ENCODE measurements around the gene HDAC11. TPM values are rescaled to one million over a fixed set of nuclear protein-coding genes. Genes with fewer than 3 reads are reported as not detected.
"Not testable (repeated sequence)": the region's sequence is repeated elsewhere in the genome, so short reads cannot be mapped to it uniquely, and the experiment has no call there.

HDAC11 gene
- total RNA-seq, 2 donors from 2014 or later = 6.2 to 8.0 TPM

DNA sequence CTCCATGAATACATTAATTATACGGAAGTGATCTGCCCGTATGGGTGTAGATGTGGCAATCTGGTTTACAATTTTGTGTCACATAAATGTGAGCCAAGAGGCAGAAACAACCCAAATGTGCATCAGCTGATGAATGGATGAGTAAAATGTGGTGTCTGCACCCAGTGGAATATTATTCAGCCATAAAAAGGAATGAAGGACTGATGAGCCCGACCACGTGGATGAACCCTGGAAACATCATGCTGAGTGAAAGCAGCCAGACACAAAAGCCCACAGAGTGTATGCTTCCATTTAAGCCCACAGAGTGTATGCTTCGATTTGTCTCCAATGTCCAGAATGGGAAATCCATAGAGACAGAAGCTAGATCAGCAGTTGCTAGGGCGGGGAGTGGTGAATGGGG lies 41.2 kb downstream of the HDAC11 start:
- peaks cover 0 to 3% of the 10 kb centered on the region in 2 donors for H3K36me3 Mint-ChIP-seq (ENCODE audit: insufficient read depth in 2 of 2)
- no peak for ATAC-seq (replicated peaks in 1 of 2)
- DNase-seq = no peak
- H3K4me1 Mint-ChIP-seq (ENCODE audit: low read depth) = no peaks in the 10 kb centered on the region
- peaks cover 0 to 4% of the 10 kb centered on the region in 2 donors for H3K9me3 Mint-ChIP-seq
- H3K27ac Mint-ChIP-seq = no peak overlapping the region
- H3K27me3 Mint-ChIP-seq (ENCODE audit: low read depth) = no peaks in the 10 kb centered on the region
- no peak overlapping the region for H3K4me3 Mint-ChIP-seq

DNA sequence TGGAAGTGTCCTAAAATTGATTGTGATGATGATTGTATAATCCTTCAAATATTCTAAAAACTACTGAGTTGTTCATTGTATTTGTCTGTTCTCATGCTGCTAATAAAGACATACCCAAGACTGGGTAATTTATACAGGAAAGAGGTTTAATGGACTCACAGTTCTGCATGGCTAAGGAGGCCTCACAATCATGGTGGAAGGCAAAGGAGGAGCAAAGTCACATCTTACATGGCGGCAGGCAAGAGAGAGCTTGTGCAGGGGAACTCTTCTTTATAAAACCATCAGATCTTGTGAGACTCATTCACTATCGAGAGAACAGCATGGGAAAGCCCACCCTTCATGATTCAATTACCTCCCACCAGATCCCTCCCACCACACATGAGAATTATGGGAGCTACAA lies 41.6 kb downstream of the HDAC11 start:
- DNase-seq; H3K4me1 Mint-ChIP-seq (ENCODE audit: low read depth); H3K27me3 Mint-ChIP-seq (ENCODE audit: low read depth); H3K4me3 Mint-ChIP-seq; H3K9me3 Mint-ChIP-seq; H3K27ac Mint-ChIP-seq; ATAC-seq (replicated peaks in 1 of 2); H3K36me3 Mint-ChIP-seq (ENCODE audit: insufficient read depth in 2 of 2): not testable (repeated sequence)

DNA sequence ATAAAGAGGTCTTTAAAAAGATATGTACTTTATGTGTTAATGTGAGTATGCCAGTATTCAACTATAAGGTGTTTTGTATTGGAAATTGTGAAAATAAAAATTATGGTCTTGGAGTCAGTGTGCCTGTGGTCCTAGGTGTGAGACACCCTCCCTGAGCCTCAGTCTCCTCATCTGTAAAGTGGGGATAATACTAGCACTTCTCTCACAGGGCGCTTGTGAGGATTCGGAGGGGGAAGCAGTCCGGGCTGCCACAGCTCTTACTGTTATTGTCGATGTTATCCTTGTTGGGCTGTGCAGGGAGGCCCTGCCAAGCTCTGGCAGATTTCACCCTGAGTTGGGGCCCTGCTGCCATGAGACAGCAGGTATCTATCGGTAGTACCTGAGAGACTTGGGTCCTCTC lies 42.1 kb downstream of the HDAC11 start:
- H3K9me3 Mint-ChIP-seq = peaks cover 0 to 4% of the 10 kb centered on the region in 2 donors
- peaks cover 0 to 3% of the 10 kb centered on the region in 2 donors for H3K36me3 Mint-ChIP-seq (ENCODE audit: insufficient read depth in 2 of 2)
- ATAC-seq (replicated peaks in 1 of 2) = no peak
- no peaks in the 10 kb centered on the region for H3K27me3 Mint-ChIP-seq (ENCODE audit: low read depth)
- H3K4me3 Mint-ChIP-seq = no peak overlapping the region
- no peaks in the 10 kb centered on the region for H3K4me1 Mint-ChIP-seq (ENCODE audit: low read depth)
- DNase-seq = no peak
- no peak overlapping the region for H3K27ac Mint-ChIP-seq

DNA sequence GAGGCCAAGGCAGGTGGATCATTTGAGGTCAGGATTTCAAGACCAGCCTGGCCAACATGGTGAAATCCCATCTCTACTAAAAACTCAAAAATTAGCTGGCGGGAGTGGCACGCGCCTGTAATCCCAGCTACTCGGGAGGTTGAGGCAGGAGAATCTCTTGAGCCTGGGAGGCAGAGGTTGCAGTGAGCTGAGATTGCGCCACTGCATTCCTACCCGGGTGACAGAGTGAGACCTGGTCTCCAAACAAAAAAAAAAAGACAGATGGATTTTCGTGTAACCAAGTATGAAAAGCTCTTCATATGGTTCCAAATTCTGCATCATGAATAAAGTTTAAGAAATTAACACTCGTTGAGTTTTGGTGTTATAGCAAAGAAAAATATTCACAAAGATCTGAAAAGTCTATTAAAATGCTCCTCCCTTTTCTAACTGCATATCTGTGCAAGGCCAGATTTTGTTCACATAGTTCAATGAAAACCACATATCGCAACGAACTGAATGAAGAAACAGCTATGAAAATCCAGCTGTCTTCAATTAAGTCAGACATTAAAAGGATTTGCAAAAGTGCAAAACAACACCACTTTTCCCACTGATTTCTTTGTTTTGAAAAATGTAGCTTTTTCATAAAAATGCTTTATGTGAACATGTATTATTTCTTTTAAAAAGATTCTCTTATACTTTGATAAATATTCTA lies 45.0 kb downstream of the HDAC11 start:
- Mint-ChIP-seq H3K4me1 (ENCODE audit: low read depth) (no peaks in the 10 kb centered on the region), H3K27me3 (ENCODE audit: low read depth) (no peaks in the 10 kb centered on the region), H3K4me3 (no peak overlapping the region), H3K27ac (no peak overlapping the region), H3K9me3 (peaks cover 0 to 4% of the 10 kb centered on the region in 2 donors), H3K36me3 (ENCODE audit: insufficient read depth in 2 of 2) (peaks cover 0 to 3% of the 10 kb centered on the region in 2 donors)
- DNase-seq (no peak), ATAC-seq (replicated peaks in 1 of 2) (no peak)

DNA sequence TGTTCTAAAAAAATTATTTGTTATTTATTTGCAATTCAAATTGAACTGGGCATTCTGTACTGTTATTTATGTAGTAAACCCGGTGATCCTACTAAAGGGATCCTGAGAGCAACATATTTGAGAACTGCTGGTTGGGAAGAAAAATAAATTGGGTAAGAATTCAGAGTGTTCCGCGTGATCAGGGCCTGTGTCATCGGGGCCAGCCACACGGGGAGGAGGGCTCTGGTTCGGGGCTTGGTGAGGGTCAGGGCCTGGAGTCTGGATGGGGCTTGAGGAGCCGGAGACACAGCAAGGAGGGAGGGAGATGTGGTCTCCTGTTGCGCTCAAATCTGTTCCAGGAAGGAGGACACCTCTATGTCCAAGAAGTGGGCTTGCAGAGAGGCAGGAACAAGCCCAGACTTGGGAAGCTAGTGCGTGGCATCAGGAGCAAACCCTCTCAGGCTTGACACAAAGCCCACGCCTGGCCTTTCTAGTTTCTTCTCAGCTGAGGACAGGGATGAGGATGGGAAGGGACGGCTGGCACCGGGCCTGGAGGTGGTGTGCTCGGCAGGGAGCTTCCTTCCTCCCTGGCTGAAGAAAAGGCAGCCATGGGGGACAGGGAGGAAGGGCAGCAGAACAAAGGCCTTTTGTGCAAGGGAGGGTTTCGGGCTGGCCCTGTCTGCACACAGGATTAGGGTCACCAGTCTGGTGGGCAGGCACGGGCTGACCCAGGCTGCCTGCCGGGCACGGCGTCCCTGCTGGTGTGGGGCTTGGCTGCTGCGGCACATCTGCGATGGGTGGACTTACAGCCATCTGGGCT lies 45.9 kb downstream of the HDAC11 start:
- no peak for ATAC-seq (replicated peaks in 1 of 2)
- no peak overlapping the region for H3K27ac Mint-ChIP-seq

DNA sequence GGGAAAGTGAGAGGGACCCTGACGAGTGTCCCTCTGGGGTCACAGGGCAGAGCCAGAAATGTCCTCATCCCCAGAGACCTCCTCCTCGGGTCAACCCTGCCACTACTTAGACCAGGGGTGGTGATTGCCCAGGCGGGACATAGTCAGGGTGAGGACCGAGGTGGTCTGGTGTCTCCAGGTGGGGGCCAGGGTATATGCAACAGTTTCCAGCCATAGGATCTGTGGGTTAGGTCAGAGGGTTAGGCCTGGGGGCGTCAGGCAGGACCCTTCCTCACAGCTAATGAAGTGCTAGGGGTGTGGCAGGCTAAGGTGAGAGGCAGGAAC lies 46.5 kb downstream of the HDAC11 start:
- DNase-seq (no peak), ATAC-seq (replicated peaks in 1 of 2) (no peak)
- Mint-ChIP-seq H3K4me1 (ENCODE audit: low read depth) (no peaks in the 10 kb centered on the region), H3K9me3 (peaks cover 0 to 2% of the 10 kb centered on the region in 2 donors), H3K27me3 (ENCODE audit: low read depth) (no peaks in the 10 kb centered on the region), H3K36me3 (ENCODE audit: insufficient read depth in 2 of 2) (no peaks in the 10 kb centered on the region), H3K4me3 (no peak overlapping the region), H3K27ac (no peak overlapping the region)

More for the DNA sequence above, 45.9 kb downstream of the HDAC11 start:
- Mint-ChIP-seq H3K36me3 (ENCODE audit: insufficient read depth in 2 of 2) (peaks cover 0 to 3% of the 10 kb centered on the region in 2 donors), H3K4me1 (ENCODE audit: low read depth) (no peaks in the 10 kb centered on the region), H3K27me3 (ENCODE audit: low read depth) (no peaks in the 10 kb centered on the region), H3K9me3 (peaks cover 0 to 4% of the 10 kb centered on the region in 2 donors), H3K4me3 (no peak overlapping the region)
- no peak for DNase-seq

DNA sequence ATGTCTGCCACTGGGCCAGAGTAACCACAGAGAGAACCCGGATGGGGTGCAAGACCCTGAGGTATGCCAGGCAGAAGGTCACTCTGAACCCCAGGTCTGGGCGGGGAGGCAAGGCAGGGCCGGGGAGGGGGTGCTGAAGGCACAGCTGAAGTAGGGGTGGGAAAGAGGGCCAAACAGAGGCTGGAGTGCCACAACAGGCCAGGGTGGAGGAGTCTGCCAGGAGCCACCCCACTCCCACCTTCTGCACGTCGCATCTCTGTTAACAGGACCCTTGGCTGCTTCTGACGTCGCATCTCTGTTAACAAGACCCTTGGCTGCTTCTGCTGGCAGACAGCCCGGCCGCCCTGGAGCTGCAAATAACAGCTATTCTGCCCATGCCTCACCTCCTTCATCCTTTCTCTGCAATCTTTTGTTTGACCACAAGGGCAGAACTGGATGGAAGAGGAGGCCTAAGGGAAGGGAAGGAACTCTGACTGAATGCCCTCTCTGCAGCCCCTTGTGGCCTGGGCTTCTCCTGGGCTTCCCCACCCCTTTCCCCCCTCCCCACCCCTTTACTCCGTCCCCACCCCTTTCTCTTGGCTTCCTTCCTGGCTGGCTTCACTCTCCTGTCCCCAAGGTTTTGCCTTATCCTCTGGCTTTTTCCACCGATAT lies 48.2 kb downstream of the HDAC11 start:
- Mint-ChIP-seq H3K4me1 (ENCODE audit: low read depth) (no peaks in the 10 kb centered on the region), H3K9me3 (no peaks in the 10 kb centered on the region), H3K36me3 (ENCODE audit: insufficient read depth in 2 of 2) (no peaks in the 10 kb centered on the region), H3K27ac (no peak overlapping the region), H3K4me3 (no peak overlapping the region), H3K27me3 (ENCODE audit: low read depth) (no peaks in the 10 kb centered on the region)
- DNase-seq (no peak), ATAC-seq (replicated peaks in 1 of 2) (no peak)

DNA sequence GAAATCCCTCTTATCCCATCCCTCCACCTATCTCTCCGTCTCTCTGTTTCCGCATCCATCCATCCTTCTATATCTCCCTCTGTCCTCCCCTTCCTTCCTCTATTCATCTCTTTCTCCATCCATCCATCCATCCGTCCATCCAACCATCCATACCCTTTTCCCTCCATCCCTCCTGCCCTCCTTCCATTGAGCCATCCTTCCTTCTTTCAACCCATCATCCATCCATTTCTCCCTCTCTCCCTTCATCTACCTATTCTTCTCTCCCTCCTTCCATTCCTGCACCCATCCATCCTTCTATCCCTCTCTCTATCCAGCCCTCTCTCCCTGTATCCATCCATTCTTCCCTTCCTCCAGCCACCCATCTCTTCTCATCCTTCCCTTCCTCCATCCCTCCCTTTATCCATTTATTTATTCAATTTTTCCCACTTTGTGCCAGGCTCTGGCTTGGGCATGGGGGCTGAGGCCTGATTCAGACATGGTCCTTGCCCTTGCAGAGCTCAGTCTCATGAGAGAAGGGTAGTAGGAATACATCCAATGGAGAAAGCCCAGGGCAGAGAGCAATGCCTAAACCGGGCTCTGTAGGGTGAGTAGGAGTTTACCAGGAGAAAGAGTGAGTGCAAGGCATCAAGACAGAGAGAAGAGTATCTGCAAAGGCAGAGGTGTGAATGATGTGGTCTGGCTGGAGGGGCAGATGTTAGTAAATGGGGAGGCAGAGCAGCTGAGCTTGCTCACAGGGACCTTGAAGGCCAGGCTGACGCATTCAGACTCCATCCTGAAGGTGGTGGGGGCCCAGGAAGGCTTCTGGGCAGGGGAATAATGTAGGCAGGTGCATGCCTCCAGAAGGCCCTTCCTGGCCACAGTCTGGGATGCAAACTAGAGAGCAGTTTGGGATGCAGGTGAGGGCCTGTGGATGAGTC lies 49.3 kb downstream of the HDAC11 start:
- no peak for ATAC-seq (replicated peaks in 1 of 2)
- H3K27me3 Mint-ChIP-seq (ENCODE audit: low read depth) = no peaks in the 10 kb centered on the region
- no peaks in the 10 kb centered on the region for H3K36me3 Mint-ChIP-seq (ENCODE audit: insufficient read depth in 2 of 2)
- DNase-seq = no peak
- H3K9me3 Mint-ChIP-seq = no peaks in the 10 kb centered on the region
- H3K4me3 Mint-ChIP-seq = no peak overlapping the region
- no peaks in the 10 kb centered on the region for H3K4me1 Mint-ChIP-seq (ENCODE audit: low read depth)
- H3K27ac Mint-ChIP-seq = no peak overlapping the region

DNA sequence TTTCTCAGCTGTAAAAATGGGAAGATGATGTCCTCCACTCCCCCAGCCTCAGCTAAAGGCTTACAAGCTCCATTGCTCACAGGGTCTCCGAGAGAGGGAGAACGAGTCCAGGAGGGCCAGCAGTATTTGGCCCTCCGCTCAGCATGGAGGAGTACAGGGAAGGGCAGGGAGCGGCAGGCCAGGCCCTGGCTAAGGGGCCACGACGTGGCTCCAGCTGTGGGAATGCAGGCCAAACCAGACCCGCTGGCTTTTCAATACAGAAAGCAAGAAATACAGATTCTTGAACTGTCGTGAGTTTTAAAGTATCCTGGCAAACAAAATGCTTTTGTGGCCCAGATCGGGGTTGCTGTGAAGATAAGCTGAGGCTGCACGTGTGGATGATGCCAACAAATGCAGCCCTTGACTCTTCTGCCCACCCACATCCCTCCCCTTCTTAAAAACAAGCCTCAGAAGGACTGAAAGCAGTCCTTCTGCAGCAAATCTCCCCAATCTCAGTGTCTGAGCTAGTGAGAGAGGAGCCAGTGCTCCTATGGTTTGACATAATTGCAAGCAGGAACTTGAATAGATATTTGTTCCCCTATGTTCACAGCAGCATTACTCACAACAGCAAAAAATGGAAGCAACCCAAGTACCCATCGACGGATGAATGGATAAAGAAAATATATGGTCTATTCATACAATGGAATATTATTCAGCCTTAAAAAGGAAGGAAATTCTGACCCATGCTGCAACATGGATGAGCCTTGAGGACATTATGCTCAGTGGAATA lies 50.3 kb downstream of the HDAC11 start:
- Mint-ChIP-seq H3K36me3 (ENCODE audit: insufficient read depth in 2 of 2) (no peaks in the 10 kb centered on the region), H3K4me3 (no peak overlapping the region), H3K4me1 (ENCODE audit: low read depth) (no peaks in the 10 kb centered on the region), H3K27me3 (ENCODE audit: low read depth) (no peaks in the 10 kb centered on the region), H3K27ac (no peak overlapping the region), H3K9me3 (no peaks in the 10 kb centered on the region)
- ATAC-seq (replicated peaks in 1 of 2) (no peak), DNase-seq (no peak)

DNA sequence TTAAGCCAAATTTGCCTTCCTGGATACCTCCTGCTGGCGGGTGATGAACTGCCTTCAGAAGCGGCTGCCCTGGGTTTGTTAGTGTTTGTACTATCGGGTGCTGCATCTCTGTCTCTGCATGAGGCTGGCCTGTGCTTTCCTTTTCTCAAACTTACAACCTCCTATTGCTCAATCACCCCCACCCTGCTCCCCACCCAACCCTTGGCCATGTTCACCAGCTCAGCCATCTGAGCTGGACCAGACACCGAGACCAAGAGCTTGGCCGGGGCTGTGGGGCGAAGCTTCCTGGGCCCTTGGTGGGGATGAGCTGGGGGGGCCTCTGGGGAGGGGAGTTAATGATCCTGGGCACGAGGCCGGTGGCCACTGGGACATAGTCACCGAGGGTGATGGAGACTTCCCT lies 52.0 kb downstream of the HDAC11 start:
- Mint-ChIP-seq H3K4me1 (ENCODE audit: low read depth) (peaks cover 7% of the 10 kb centered on the region), H3K27me3 (ENCODE audit: low read depth) (no peaks in the 10 kb centered on the region)

DNA sequence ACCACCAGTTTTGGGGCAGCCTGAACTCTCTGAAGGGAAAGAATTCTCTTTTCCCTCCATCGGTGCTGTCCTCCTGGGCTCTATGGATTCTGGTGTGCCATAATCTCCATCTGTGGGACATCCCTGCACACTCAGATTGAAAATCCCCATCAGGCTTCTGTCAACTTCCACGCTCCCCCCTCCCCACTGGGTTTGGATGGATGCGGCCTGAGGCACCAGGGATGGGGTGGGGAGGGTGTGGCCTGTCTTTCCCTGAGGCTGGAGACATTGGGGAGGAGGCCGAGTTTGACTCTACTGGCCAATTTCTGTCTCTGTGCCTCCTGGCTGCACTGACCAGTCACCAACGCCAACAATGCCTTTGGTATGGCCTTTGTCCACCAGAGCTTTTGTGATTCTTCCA lies 52.5 kb downstream of the HDAC11 start:
- no peaks in the 10 kb centered on the region for H3K27me3 Mint-ChIP-seq (ENCODE audit: low read depth)
- H3K4me3 Mint-ChIP-seq = no peak overlapping the region
- H3K9me3 Mint-ChIP-seq = no peaks in the 10 kb centered on the region

More for the DNA sequence above, 52.0 kb downstream of the HDAC11 start:
- no peak for DNase-seq
- Mint-ChIP-seq H3K36me3 (ENCODE audit: insufficient read depth in 2 of 2) (no peaks in the 10 kb centered on the region), H3K27ac (no peak overlapping the region), H3K9me3 (no peaks in the 10 kb centered on the region), H3K4me3 (no peak overlapping the region)
- ATAC-seq (replicated peaks in 1 of 2) = no peak

DNA sequence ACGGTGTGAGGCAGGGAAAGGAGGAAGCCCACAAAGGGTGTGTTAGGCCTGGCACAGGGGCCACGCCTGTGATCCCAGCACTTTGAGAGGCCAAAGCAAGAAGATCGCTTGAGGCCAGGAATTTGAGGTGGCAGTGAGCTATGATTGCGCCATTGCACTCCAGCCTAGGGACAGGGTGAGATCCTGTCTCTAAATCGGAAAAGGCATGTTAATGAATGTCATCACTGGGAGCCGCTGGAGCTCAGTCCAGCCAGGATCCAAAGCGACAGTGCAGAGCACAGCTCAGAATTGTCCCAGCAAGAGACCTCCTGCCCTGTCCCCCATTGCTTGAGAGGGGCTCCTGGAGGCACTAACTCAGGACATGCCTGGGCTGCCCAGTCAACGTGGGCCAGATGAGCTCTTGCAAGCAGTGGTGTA lies 53.8 kb downstream of the HDAC11 start:
- no peak for DNase-seq
- H3K9me3 Mint-ChIP-seq = no peaks in the 10 kb centered on the region
- peaks cover 11% of the 10 kb centered on the region for H3K4me1 Mint-ChIP-seq (ENCODE audit: low read depth)
- H3K4me3 Mint-ChIP-seq = no peak overlapping the region
- no peak for ATAC-seq (replicated peaks in 1 of 2)
- H3K27ac Mint-ChIP-seq = no peak overlapping the region
- H3K27me3 Mint-ChIP-seq (ENCODE audit: low read depth) = no peaks in the 10 kb centered on the region
- H3K36me3 Mint-ChIP-seq (ENCODE audit: insufficient read depth in 2 of 2) = no peaks in the 10 kb centered on the region

More for the DNA sequence above, 52.5 kb downstream of the HDAC11 start:
- Mint-ChIP-seq H3K27ac (no peak overlapping the region), H3K4me1 (ENCODE audit: low read depth) (peaks cover 11% of the 10 kb centered on the region), H3K36me3 (ENCODE audit: insufficient read depth in 2 of 2) (no peaks in the 10 kb centered on the region)
- DNase-seq = no peak
- no peak for ATAC-seq (replicated peaks in 1 of 2)
